Pancreas (tissue), 10 donors: ENCODE measurements around the gene STPG1. TPM values are rescaled to one million over a fixed set of nuclear protein-coding genes. Genes with fewer than 3 reads are reported as not detected.

ENCODE experiments used
- ATAC-seq, 4 donors: fragments of 200-7000 bp; cut with Tn5 transposase; one replicate each; pipeline versions ENCODE4 v1.8.0 to v1.9.1; 2020; ENCODE audit warnings: mild to moderate bottlenecking in 4 of 4, moderate library complexity in 4 of 4
- DNase-seq, 6 donors: peaks; one replicate each; pipeline ENCODE4 v3.0.0-alpha.2; 2020
- FAIRE-seq: peaks from 2 replicates; lab custom pipeline; 2012; peaks lifted over from hg19 to GRCh38; lab: Jason Lieb, UNC
- H3K27ac ChIP-seq, 4 donors: fragments of 200-600 bp; sonication (generic); 1 replicate in 3 of 4; 2 replicates in 1 of 4; pipeline versions ENCODE4 v1.5.0 to v1.8.0; 2020
- H3K27me3 ChIP-seq, 4 donors: fragments of 200-600 bp; one replicate each; pipeline ENCODE4 v1.8.0; 2021
- H3K36me3 ChIP-seq, 3 donors: fragments of 200-600 bp; sonication (generic) in 1 of 3; one replicate each; pipeline versions ENCODE4 v1.5.0 to v1.8.0; 2020 to 2021
- H3K4me1 ChIP-seq, 3 donors: fragments of 200-600 bp; one replicate each; pipeline ENCODE4 v1.8.0; 2021
- H3K4me3 ChIP-seq, 4 donors: fragments of 200-600 bp; sonication (generic) in 2 of 4; one replicate each; pipeline versions ENCODE4 v1.5.0 to v1.8.0; 2020 to 2021
- H3K9me3 ChIP-seq, 4 donors: fragments of 200-600 bp; one replicate each; pipeline ENCODE4 v1.8.0; 2021
- CTCF ChIP-seq, 4 donors: fragments of 200-600 bp; sonication (generic) in 3 of 4; IDR thresholded peaks; one replicate each; pipeline versions ENCODE4 v1.5.0 to v1.8.0; 2021; ENCODE audit warnings: antibody characterized with exemption in 4 of 4
- WGBS, 2 donors: extraction: QIAGEN DNeasy Blood & Tissue Kit; methylation state at CpG; one replicate each; pipeline ENCODE4 v1.1.7; 2013; 5-methylcytosine and 5-hydroxymethylcytosine counted together
- intact Hi-C, 3 donors: fragments of 100-400 bp; cut with DNase I; formaldehyde crosslinking; loops; one replicate each; pipeline versions ENCODE4 v1.11.1 to v1.14.2; 2022
- polyA plus RNA-seq, 2 donors: library from polyadenylated mRNA; stranded (reverse); fragments of 200-250 nt; gene quantifications; one replicate each; pipeline ENCODE4 v1.2.3, GENCODE V29; 2013
- total RNA-seq, 6 donors: library from RNA; stranded (reverse); fragmentation: NEBNext Ultra II Directional in 4 of 6; extraction: Animal tissue kit (Norgen Biotek cat#: 25700) in 4 of 6; gene quantifications; one replicate each; pipeline versions ENCODE4 v1.2.1 to v1.2.4, GENCODE V29; 2021 to 2023
- donor health status: healthy with polysubstance abuse.
- donor health status: DM: no; HTN: no; CAD: no; lungs with moderate emphysema.
- donor health status: DM: no; HTN: no; CAD: no.
- donor health status: control.
- donor health status: control.
- donor health status: Bipolar disorder and iron deficiency.
- donor health status: DM: yes; HTN: yes; CAD: no.
- donor health status: DM: no; HTN: no; CAD: no.
- donor health status: DM: no; HTN: no; CAD: no.
- donor health status: DM: yes; HTN: yes; CAD: no.

STPG1 gene
- total and polyA plus RNA-seq, 8 donors, result 2.7 to 6.3 (median 3.5) TPM

- 81 to 90% methylated on average over 7 of the region's 7 CpGs for WGBS, 2 donors
- Histone ChIP-seq H3K27ac (no peak overlapping the region), H3K9me3 (no peaks in the 10 kb centered on the region), H3K27me3 (no peaks in the 10 kb centered on the region), H3K36me3 (peaks cover 0 to 4% (median 0%) of the 10 kb centered on the region in 3 donors), H3K4me1 (no peaks in the 10 kb centered on the region), H3K4me3 (no peak overlapping the region)
- no peak for ATAC-seq
- no peak for FAIRE-seq
- DNase-seq, result no peak
- no peak for TF ChIP-seq CTCF (IDR thresholded peaks at IDR 0.05)
- intact Hi-C loops, result no loop called here
Measured at GRCh38 chr1:24363994-24364393, 49.6 kb downstream of the STPG1 start.

GRCh38 chr1:24362982-24363614 lies 50.5 kb downstream of the STPG1 start:
- no peak for FAIRE-seq
- H3K27ac ChIP-seq, result no peak overlapping the region
- ATAC-seq, result peak in 3 of 4 donors; percentile 36 to 54 (median 47)
- no peaks in the 10 kb centered on the region for H3K4me1 ChIP-seq
- H3K4me3 ChIP-seq, result no peak overlapping the region
- H3K27me3 ChIP-seq, result no peaks in the 10 kb centered on the region
- DNase-seq, result peak in 1 of 6 donors; percentile 14
- 76 to 83% methylated on average over 4 of the region's 4 CpGs for WGBS, 2 donors
- TF ChIP-seq CTCF (IDR thresholded peaks at IDR 0.05), result no peak
- intact Hi-C loops, result no loop called here
- peaks cover 0 to 9% (median 0%) of the 10 kb centered on the region in 3 donors for H3K36me3 ChIP-seq
- H3K9me3 ChIP-seq, result no peaks in the 10 kb centered on the region

- Histone ChIP-seq H3K36me3 (peaks cover 0 to 11% (median 0%) of the 10 kb centered on the region in 3 donors), H3K27me3 (no peaks in the 10 kb centered on the region), H3K9me3 (no peaks in the 10 kb centered on the region), H3K4me1 (no peaks in the 10 kb centered on the region), H3K27ac (no peak overlapping the region), H3K4me3 (no peak overlapping the region)
- no peak for TF ChIP-seq CTCF (IDR thresholded peaks at IDR 0.05)
- 95 to 99% methylated on average over 2 of the region's 2 CpGs for WGBS, 2 donors
- ATAC-seq, result no peak
- no peak for FAIRE-seq
- intact Hi-C loops, result no loop called here
- no peak for DNase-seq
Measured at GRCh38 chr1:24362396-24362795, 51.2 kb downstream of the STPG1 start.

DNA sequence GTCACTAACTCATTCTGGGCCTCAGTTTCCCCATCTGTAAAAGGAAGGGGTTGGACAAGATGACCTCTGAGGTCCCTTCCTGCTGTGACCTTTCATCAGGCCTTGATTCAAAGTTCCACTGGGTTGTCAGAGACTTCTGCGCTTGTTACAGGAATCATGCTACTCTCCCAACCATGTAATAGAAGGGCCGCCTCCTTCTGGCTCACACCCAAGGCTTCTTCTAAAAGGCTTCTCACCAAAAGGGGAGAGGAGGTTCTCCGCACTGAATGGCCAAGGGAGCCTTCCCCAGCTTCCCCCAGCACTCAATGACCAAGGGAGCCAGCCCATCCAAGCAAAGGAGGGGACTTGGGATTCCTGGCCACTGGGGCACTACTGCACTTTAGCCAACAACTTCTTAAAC lies 51.8 kb downstream of the STPG1 start:
- no peak for FAIRE-seq
- no peaks in the 10 kb centered on the region for H3K4me1 ChIP-seq
- no peak for TF ChIP-seq CTCF (IDR thresholded peaks at IDR 0.05)
- peaks cover 0 to 11% (median 0%) of the 10 kb centered on the region in 3 donors for H3K36me3 ChIP-seq
- intact Hi-C loops, result no loop called here
- no peaks in the 10 kb centered on the region for H3K9me3 ChIP-seq
- H3K4me3 ChIP-seq, result no peak overlapping the region
- no peaks in the 10 kb centered on the region for H3K27me3 ChIP-seq
- ATAC-seq, result no peak
- DNase-seq, result no peak
- WGBS, 2 donors, result 97 to 98% methylated on average over 3 of the region's 3 CpGs
- no peak overlapping the region for H3K27ac ChIP-seq

- WGBS, 2 donors, result 93 to 97% methylated on average over 10 of the region's 10 CpGs
- TF ChIP-seq CTCF (IDR thresholded peaks at IDR 0.05), result no peak
- intact Hi-C loops, result no loop called here
Measured at GRCh38 chr1:24360681-24361080, 52.9 kb downstream of the STPG1 start.

More at GRCh38 chr1:24360681-24361080, 52.9 kb downstream of the STPG1 start:
- Histone ChIP-seq H3K9me3 (no peaks in the 10 kb centered on the region), H3K27me3 (no peaks in the 10 kb centered on the region), H3K4me3 (no peak overlapping the region), H3K36me3 (peaks cover 0 to 11% (median 0%) of the 10 kb centered on the region in 3 donors), H3K27ac (no peak overlapping the region), H3K4me1 (no peaks in the 10 kb centered on the region)
- FAIRE-seq (no peak), ATAC-seq (no peak), DNase-seq (no peak)
